ENCODE data around the gene SPANXC.

SPANXC gene

GRCh38 chrX:141201962-141202361 is 40.4 kb downstream of the SPANXC start:
- DNase-seq (ENCODE audit: low read depth, low spot score), result no peak
- ChIA-PET CTCF (no interaction called here), POLR2A (no interaction called here)
- TF ChIP-seq, protein P1, sequence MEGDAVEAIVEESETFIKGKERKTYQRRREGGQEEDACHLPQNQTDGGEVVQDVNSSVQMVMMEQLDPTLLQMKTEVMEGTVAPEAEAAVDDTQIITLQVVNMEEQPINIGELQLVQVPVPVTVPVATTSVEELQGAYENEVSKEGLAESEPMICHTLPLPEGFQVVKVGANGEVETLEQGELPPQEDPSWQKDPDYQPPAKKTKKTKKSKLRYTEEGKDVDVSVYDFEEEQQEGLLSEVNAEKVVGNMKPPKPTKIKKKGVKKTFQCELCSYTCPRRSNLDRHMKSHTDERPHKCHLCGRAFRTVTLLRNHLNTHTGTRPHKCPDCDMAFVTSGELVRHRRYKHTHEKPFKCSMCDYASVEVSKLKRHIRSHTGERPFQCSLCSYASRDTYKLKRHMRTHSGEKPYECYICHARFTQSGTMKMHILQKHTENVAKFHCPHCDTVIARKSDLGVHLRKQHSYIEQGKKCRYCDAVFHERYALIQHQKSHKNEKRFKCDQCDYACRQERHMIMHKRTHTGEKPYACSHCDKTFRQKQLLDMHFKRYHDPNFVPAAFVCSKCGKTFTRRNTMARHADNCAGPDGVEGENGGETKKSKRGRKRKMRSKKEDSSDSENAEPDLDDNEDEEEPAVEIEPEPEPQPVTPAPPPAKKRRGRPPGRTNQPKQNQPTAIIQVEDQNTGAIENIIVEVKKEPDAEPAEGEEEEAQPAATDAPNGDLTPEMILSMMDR (IDR thresholded peaks at IDR 0.05; ENCODE audit: insufficient read depth, low read length, missing control alignments), result no peak
- H3K4me3 ChIP-seq (ENCODE audit: low read depth, low read length), result no peak overlapping the region

Measured in AG04449 (cell line).